GM12872 (cell line): ENCODE data around the gene NXPE3.

Experiments used
- TF ChIP-seq, protein P1 (sequence below): IDR thresholded peaks from 3 replicates; pipeline ENCODE4 v1.5.1; 2011; ENCODE audit warnings: low read depth, mild to moderate bottlenecking, low read length, moderate library complexity; ENCODE audit not compliant: insufficient read depth

Gene NXPE3

DNA sequence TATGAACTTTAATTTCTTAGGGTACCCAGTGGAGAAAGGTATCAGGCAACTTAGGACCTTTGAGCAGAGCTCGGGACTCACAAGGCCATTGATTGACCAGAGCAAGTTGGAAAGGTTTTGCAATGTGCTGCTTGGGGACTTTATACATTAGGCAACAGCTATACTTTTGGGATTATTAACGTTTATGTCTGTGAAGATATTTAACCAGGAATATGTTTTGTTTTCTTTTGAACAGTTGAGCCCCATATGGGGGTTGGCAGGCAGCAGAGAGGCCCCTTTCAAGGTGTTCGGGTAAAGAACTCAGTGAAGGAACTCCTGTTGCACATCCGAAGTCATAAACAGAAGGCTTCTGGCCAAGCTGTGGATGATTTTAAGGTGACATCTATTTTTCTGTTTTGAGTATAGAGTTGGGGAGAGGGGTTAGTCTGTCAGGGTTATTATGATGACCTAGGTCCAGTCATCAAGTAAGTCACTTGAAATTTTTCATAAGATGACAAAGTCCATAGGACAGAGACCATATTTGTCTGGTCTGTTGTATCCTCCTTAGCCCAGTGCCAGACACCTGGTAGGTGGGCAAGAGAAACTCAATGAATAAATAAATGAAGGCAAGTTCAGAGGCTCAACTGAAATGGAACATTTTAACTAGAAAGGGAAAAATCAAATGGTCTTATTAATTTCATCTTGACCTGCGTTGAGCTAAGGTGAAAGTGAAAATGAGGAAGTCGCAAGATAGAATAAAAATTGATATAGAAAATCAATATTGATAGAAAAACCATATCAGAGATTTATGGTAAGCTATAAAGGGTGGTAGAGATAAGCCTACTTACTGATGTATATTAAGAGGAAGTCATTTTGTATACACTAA lies 73.1 kb downstream of the NXPE3 start:
- TF ChIP-seq, protein P1, sequence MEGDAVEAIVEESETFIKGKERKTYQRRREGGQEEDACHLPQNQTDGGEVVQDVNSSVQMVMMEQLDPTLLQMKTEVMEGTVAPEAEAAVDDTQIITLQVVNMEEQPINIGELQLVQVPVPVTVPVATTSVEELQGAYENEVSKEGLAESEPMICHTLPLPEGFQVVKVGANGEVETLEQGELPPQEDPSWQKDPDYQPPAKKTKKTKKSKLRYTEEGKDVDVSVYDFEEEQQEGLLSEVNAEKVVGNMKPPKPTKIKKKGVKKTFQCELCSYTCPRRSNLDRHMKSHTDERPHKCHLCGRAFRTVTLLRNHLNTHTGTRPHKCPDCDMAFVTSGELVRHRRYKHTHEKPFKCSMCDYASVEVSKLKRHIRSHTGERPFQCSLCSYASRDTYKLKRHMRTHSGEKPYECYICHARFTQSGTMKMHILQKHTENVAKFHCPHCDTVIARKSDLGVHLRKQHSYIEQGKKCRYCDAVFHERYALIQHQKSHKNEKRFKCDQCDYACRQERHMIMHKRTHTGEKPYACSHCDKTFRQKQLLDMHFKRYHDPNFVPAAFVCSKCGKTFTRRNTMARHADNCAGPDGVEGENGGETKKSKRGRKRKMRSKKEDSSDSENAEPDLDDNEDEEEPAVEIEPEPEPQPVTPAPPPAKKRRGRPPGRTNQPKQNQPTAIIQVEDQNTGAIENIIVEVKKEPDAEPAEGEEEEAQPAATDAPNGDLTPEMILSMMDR, result no peak

DNA sequence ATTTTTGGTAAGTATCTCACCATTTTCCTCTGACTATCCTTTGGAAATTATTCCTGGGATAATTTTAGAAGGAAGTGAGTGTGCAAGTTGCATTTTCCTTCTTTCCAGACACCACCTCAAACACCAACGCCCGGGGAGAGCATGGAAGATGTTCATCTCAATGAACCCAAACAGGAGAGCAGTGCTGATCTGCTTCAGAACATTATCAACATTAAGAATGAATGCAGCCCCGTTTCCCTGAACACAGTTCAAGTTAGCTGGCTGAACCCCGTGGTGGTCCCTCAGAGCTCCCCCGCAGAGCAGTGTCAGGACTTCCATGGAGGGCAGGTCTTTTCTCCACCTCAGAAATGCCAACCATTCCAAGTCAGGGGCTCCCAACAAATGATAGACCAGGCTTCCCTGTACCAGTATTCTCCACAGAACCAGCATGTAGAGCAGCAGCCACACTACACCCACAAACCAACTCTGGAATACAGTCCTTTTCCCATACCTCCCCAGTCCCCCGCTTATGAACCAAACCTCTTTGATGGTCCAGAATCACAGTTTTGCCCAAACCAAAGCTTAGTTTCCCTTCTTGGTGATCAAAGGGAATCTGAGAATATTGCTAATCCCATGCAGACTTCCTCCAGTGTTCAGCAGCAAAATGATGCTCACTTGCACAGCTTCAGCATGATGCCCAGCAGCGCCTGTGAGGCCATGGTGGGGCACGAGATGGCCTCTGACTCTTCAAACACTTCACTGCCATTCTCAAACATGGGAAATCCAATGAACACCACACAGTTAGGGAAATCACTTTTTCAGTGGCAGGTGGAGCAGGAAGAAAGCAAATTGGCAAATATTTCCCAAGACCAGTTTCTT lies 74.2 kb downstream of the NXPE3 start:
- TF ChIP-seq, protein P1, result no peak

DNA sequence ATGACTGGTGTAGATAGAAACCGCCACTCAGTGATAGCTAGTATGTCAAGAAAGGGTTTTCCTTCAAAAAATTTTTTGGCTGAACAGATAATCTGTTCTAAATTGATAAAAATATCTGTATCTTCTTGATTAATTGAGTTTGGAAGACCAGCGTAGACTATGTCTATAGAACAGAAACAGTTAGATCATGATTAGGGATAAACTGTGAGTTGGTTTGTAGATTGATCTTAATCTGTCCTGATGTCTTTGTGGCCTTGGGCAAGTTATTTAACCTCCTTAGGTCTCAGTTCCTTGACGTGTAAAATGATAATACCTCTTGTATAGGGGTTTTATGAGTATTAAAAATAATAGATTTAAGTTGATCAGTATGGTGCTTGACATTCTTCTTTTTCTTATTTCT lies 75.0 kb downstream of the NXPE3 start:
- TF ChIP-seq, protein P1, result no peak

DNA sequence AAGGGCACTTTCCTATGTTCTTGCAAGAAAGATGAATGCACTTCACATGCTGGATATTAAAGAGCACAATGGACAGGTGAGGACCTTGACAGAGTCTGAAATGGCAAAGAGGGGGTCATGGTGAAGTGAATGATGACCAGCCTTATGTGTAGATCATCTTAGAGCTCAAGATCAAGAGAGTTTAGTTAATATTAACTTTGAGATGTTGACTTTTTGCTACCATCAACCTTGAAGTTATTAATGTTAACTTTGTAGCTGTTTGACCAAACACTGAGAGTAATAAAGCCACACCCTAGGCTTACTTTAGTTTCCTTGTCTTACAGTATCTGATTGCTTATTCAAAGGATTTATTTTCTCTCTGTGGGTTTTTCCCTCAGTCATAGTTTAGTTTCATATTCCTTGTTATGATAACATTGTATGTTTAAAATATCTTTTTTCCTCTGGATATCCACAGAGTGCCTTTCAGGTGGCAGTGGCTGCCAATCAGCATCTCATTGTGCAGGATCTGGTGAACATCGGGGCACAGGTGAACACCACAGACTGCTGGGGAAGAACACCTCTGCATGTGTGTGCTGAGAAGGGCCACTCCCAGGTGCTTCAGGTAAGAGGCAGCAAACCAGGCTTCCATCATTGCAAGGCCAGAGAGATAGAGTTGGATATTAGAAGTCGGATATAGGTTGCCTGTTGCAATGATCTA lies 75.7 kb downstream of the NXPE3 start:
- TF ChIP-seq, protein P1, result no peak

DNA sequence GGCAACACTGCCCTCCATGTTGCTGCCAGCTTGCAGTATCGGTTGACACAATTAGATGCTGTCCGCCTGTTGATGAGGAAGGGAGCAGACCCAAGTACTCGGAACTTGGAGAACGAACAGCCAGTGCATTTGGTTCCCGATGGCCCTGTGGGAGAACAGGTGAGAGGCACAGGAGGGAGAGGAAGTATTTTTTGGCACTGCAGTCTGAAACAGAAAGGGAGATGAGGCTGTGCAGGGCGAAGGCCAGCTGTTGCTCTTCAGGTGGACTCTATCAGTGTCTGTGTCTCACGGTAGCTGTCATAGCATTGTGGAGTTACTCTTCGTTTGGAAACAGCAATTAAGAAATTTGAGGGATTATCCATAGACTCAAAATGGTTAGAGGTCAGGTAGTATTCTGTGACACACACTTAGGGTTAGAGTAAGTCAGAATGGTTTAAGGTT lies 78.3 kb downstream of the NXPE3 start:
- TF ChIP-seq, protein P1, result no peak

DNA sequence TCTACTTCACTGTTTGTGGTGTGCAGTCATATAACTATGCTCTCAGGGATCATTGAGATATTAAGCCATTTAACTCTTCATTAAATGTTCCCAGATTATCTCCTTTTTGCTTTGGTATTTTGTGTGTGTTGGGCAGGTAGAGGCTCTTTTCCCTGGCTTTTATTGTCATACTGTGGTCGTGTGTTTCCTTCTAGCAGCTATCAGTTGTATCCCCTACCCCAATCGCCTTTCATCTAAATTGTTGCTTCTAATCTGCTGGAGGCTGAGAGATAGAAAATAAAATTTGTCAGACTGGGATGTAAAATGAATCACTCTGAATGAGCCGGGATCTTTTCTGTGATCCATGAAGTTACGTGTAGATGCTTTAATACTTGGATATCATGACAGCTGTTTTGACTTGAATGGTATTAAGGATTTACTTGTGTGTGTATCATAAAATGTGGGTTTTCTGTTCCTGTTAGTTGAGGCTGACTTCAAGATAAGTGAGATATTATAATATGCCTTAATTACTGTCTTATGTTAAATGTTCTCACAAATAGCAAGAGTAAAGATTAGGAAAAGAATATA lies 79.5 kb downstream of the NXPE3 start:
- TF ChIP-seq, protein P1, result no peak
